Kidney (tissue), 14 donors: Measurements from ENCODE around the gene HBB. TPM values are rescaled to one million over a fixed set of nuclear protein-coding genes. Genes with fewer than 3 reads are reported as not detected.

Experiments used
- DNase-seq, 5 donors: peaks; one replicate each; pipeline ENCODE4 v3.0.0-alpha.2; 2013 to 2020
- FAIRE-seq: peaks from 2 replicates; lab custom pipeline; 2012; peaks lifted over from hg19 to GRCh38; lab: Jason Lieb, UNC
- H3K27ac ChIP-seq, 2 donors: one replicate each; pipeline ENCODE4 v1.7.0; 2013; ENCODE audit warnings: low read depth in 2 of 2, low read length in 2 of 2, inconsistent platforms in 1 of 2
- H3K27me3 ChIP-seq: one replicate; pipeline ENCODE4 v1.7.1; 2013; ENCODE audit warnings: low read length, inconsistent platforms; ENCODE audit not compliant: control insufficient read depth, insufficient read depth
- H3K36me3 ChIP-seq, 3 donors: one replicate each; pipeline versions ENCODE4 v1.7.0 to v1.7.1; 2013; ENCODE audit warnings: low read length in 3 of 3, control low read depth in 1 of 3, inconsistent platforms in 1 of 3; ENCODE audit not compliant: insufficient read depth in 3 of 3, control insufficient read depth in 2 of 3
- H3K4me1 ChIP-seq, 3 donors: one replicate each; pipeline versions ENCODE4 v1.7.0 to v1.7.1; 2013; ENCODE audit warnings: low read length in 3 of 3, inconsistent platforms in 1 of 3, low read depth in 1 of 3; ENCODE audit not compliant: control insufficient read depth in 2 of 3, insufficient read depth in 2 of 3
- H3K4me3 ChIP-seq, 3 donors: one replicate each; pipeline versions ENCODE4 v1.7.0 to v1.8.1; 2013; ENCODE audit warnings: low read length in 3 of 3, control low read depth in 1 of 3, inconsistent platforms in 1 of 3
- H3K9ac ChIP-seq, 3 donors: one replicate each; pipeline versions ENCODE4 v1.7.0 to v1.7.1; 2013; ENCODE audit warnings: low read length in 3 of 3, control low read depth in 1 of 3, inconsistent platforms in 1 of 3
- H3K9me3 ChIP-seq, 3 donors: one replicate each; pipeline versions ENCODE4 v1.7.0 to v1.7.1; 2013; ENCODE audit warnings: low read length in 3 of 3, control low read depth in 1 of 3, inconsistent platforms in 1 of 3; ENCODE audit not compliant: control insufficient read depth in 2 of 3, insufficient read depth in 1 of 3
- intact Hi-C: fragments of 100-400 bp; cut with DNase I; formaldehyde crosslinking; loops from one replicate; pipeline ENCODE4 v1.11.1; 2022
- polyA plus RNA-seq: library from polyadenylated mRNA; stranded (reverse); fragments of 350-450 nt; fragmentation: Illumina TruSeq; extraction: RNeasy Lipid Tissue Mini Kit (QIAGEN cat#74804); gene quantifications from one replicate; pipeline ENCODE4 v1.2.3, GENCODE V29; 2014; ENCODE audit warnings: low read depth, low replicate concordance; ENCODE audit not compliant: insufficient read depth
- total RNA-seq: library from RNA; stranded (reverse); fragmentation: NEBNext Ultra II Directional; extraction: Animal tissue kit (Norgen Biotek cat#: 25700); gene quantifications from one replicate; pipeline ENCODE4 v1.2.1, GENCODE V29; 2021
- TF ChIP-seq, protein P1 (sequence below): IDR thresholded peaks from 3 replicates; pipeline ENCODE4 v1.5.1; 2012; ENCODE audit warnings: mild to moderate bottlenecking, moderate library complexity, borderline replicate concordance; ENCODE audit not compliant: insufficient read depth; ENCODE audit errors: extremely low read depth
- donor health status: control.
- donor health status: control.
- donor health status: control.
- donor health status: control.
- donor health status: control.
- donor health status: DM: yes; HTN: yes; CAD: no.
- donor health status: Normal renal cell carcinoma (clear cell type).

Gene HBB
- total and polyA plus RNA-seq, 2 donors from 2014 or later: 10.9 to 59.9 TPM

DNA sequence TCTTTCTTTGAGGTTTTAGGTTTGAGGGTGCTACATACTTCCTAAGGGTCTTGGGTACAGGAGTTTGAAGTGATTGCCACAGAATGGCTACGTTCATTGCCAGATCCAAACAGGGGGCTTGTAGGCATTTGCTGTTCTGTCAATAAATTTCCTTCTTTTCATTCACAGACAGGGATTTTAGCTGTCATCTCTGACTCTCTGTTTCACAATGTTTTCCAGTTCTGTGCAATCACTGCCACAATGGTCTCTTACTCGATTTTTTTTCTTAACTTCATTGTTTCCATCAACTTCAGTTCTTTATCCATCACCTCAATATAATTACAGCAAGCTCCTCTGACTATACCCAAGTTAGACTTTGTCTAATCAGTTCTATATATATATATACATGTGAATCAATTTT is 13.6 kb upstream of the HBB start:
- Histone ChIP-seq H3K27me3 (no peaks in the 10 kb centered on the region), H3K9me3 (no peaks in the 10 kb centered on the region), H3K27ac (no peak overlapping the region), H3K4me3 (no peak overlapping the region), H3K36me3 (no peaks in the 10 kb centered on the region), H3K4me1 (no peaks in the 10 kb centered on the region), H3K9ac (no peak overlapping the region)
- DNase-seq (no peak), FAIRE-seq (no peak)
- intact Hi-C loops: no loop called here
- TF ChIP-seq, protein P1, sequence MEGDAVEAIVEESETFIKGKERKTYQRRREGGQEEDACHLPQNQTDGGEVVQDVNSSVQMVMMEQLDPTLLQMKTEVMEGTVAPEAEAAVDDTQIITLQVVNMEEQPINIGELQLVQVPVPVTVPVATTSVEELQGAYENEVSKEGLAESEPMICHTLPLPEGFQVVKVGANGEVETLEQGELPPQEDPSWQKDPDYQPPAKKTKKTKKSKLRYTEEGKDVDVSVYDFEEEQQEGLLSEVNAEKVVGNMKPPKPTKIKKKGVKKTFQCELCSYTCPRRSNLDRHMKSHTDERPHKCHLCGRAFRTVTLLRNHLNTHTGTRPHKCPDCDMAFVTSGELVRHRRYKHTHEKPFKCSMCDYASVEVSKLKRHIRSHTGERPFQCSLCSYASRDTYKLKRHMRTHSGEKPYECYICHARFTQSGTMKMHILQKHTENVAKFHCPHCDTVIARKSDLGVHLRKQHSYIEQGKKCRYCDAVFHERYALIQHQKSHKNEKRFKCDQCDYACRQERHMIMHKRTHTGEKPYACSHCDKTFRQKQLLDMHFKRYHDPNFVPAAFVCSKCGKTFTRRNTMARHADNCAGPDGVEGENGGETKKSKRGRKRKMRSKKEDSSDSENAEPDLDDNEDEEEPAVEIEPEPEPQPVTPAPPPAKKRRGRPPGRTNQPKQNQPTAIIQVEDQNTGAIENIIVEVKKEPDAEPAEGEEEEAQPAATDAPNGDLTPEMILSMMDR: no peak

DNA sequence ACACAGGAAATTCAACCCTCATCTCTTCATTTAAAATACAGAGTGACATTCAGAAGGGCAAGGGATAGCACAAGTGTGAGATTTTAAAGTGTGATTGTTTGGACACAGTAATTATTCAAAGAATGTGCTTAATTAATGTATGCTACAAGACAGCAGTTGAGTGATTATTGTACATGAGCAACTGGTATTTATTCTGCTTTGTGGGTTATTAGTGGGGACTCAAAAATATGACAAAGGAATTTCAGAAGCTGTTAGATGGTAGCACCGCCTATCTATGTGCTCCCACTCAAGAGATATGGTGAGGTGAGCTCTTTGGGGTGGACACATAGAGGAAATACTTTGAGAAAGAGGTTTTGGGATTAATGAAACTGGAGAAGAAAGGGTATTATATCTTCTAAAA is 13.2 kb upstream of the HBB start:
- DNase-seq (no peak), FAIRE-seq (no peak)
- Histone ChIP-seq H3K27ac (no peak overlapping the region), H3K9me3 (no peaks in the 10 kb centered on the region), H3K4me1 (no peaks in the 10 kb centered on the region), H3K4me3 (no peak overlapping the region), H3K9ac (no peak overlapping the region), H3K36me3 (no peaks in the 10 kb centered on the region), H3K27me3 (no peaks in the 10 kb centered on the region)
- TF ChIP-seq, protein P1: no peak
- intact Hi-C loops: no loop called here

DNA sequence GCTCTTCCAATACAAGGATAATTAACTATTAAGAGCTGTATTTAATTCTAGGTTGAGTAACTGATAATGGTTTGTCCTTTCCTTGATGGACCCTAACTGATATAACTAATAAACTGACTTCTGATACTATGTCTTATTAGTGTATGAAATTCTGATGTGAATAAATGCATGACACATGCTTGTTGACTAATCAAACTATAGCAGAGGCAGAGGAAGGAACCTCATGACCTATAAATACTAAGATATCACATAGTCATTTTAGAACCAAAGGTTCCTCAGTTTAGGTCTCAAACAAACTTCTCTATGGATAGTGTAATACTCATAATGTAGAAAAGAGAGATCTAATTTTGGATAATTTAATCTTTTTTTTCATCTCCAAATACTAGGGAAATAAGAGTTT is 12.2 kb upstream of the HBB start:
- Histone ChIP-seq H3K36me3 (no peaks in the 10 kb centered on the region), H3K9me3 (no peaks in the 10 kb centered on the region), H3K4me1 (peaks cover 0 to 4% (median 0%) of the 10 kb centered on the region in 3 donors), H3K4me3 (no peak overlapping the region), H3K27ac (no peak overlapping the region), H3K9ac (no peak overlapping the region), H3K27me3 (no peaks in the 10 kb centered on the region)
- DNase-seq (no peak), FAIRE-seq (no peak)
- intact Hi-C loops: no loop called here
- TF ChIP-seq, protein P1: no peak

DNA sequence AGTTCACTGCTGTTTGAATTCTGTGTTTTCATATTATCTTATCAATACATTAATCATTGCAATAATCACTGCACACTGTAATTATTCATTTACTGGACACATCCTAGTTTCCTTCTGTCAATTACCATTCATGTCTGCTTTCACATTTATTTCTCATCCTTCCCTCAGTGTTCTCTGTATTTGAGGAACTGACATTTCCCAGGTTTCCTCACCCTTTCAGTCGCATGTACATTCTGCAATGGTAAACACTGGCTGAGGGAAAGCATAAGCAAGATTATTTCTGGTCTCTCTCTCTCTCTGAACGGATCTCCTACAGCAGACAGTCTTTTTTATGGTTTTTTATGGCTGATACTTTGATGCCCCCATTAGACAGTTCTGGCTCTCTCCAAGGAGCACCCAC is 11.6 kb upstream of the HBB start:
- no peaks in the 10 kb centered on the region for H3K36me3 ChIP-seq
- TF ChIP-seq, protein P1: no peak
- no peak overlapping the region for H3K27ac ChIP-seq
- DNase-seq (no peak), FAIRE-seq (no peak)
- no peaks in the 10 kb centered on the region for H3K9me3 ChIP-seq
- H3K4me3 ChIP-seq: no peak overlapping the region
- intact Hi-C loops: no loop called here
- H3K27me3 ChIP-seq: no peaks in the 10 kb centered on the region
- H3K4me1 ChIP-seq: peaks cover 0 to 6% (median 0%) of the 10 kb centered on the region in 3 donors
- H3K9ac ChIP-seq: no peak overlapping the region
